ENCODE measurements around the gene RBBP4.

DNA sequence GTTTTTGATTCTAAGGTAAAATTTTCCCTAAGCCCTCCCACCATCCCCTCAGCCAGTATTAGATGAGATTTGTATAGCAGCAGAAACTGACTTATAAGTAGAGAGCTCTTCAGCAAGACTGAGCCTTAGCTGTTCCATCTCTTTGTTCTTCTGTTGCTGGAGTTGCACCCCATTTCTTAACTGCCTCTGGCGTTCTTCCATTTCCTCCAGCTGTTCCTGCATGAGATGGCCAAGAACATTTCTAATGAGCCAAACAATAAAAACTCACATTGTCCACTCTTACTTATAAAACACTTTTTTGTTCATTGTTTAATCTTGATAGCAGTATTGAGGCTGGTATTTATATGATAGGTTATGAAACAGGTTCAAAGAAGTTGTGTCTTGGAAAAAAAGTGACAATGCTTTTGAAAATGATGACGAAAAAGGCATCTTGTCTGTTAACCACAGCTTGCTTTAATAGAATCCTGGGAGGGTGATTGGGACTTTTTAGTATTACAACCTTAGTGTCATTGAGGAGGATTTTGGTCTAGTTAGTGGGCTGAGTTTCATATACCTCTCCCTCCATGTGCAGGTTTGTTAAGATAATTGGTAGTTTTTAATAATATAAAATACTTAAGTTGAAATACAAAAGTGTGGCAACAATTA lies 33.3 kb downstream of the RBBP4 start:
- TF ChIP-seq POLR2A (IDR thresholded peaks at IDR 0.05): no peak
- peak; percentile 77 for TF ChIP-seq POLR2AphosphoS5 (IDR thresholded peaks at IDR 0.05)
